ENCODE measurements around the gene ADORA2A. TPM values are rescaled to one million over a fixed set of nuclear protein-coding genes. Genes with fewer than 3 reads are reported as not detected.

Gene ADORA2A
- total and polyA plus RNA-seq, 2 donors (not counting 1 experiment from before 2014, with no cell fraction given): 0.78 to 1.5 TPM

- no peaks in the 10 kb centered on the region for H3K9me3 ChIP-seq (ENCODE audit: control insufficient read depth, insufficient read depth, low read depth, low read length)
- no peaks in the 10 kb centered on the region for H3K79me2 ChIP-seq (ENCODE audit: control insufficient read depth, insufficient read depth, low read length)
- DNase-seq (ENCODE audit: low read depth in 2 of 2): no peak
- no peak overlapping the region for H2AFZ ChIP-seq (ENCODE audit: low read length)
- peaks cover 12% of the 10 kb centered on the region for H3K27me3 ChIP-seq (ENCODE audit: control insufficient read depth, insufficient read depth, low read length)
- H3K36me3 ChIP-seq (ENCODE audit: control insufficient read depth, insufficient read depth, low read length): peaks cover 2% of the 10 kb centered on the region
- TF ChIP-seq CTCF (conservative IDR thresholded peaks at IDR 0.05 in 1 of 2, IDR thresholded peaks at IDR 0.05 in 1 of 2; ENCODE audit: low read depth in 1 of 2, low read length in 2 of 2) (no peak), EZH2 (IDR thresholded peaks at IDR 0.05; ENCODE audit: low read length, missing control alignments) (no peak)
- peaks cover 2% of the 10 kb centered on the region for H3K4me1 ChIP-seq (ENCODE audit: control insufficient read depth, extremely low read depth, insufficient read depth, low read length)
- H3K4me2 ChIP-seq (ENCODE audit: extremely low read depth, insufficient read depth, low read length): no peak overlapping the region
- no peak overlapping the region for H3K4me3 ChIP-seq (replicated peaks in 1 of 4; ENCODE audit: control extremely low read depth in 1 of 4, insufficient read depth in 1 of 4, low read depth in 3 of 4, low read length in 4 of 4)
- H3K9ac ChIP-seq (ENCODE audit: insufficient read depth, low read length): no peak overlapping the region
- no peaks in the 10 kb centered on the region for H4K20me1 ChIP-seq (ENCODE audit: control insufficient read depth, extremely low read depth, insufficient read depth, low read length)
- H3K27ac ChIP-seq (ENCODE audit: insufficient read depth, low read length): no peak overlapping the region
These were observed 6.4 kb upstream of the ADORA2A start for GRCh38 chr22:24420977-24421343.

GRCh38 chr22:24421428-24421931 lies 5.9 kb upstream of the ADORA2A start:
- H3K79me2 ChIP-seq (ENCODE audit: control insufficient read depth, insufficient read depth, low read length): no peaks in the 10 kb centered on the region
- TF ChIP-seq CTCF (conservative IDR thresholded peaks at IDR 0.05 in 1 of 2, IDR thresholded peaks at IDR 0.05 in 1 of 2; ENCODE audit: low read depth in 1 of 2, low read length in 2 of 2): no peak
- TF ChIP-seq EZH2 (IDR thresholded peaks at IDR 0.05; ENCODE audit: low read length, missing control alignments): no peak
- no peak overlapping the region for H2AFZ ChIP-seq (ENCODE audit: low read length)
- H3K27ac ChIP-seq (ENCODE audit: insufficient read depth, low read length): no peak overlapping the region
- H3K27me3 ChIP-seq (ENCODE audit: control insufficient read depth, insufficient read depth, low read length): peaks cover 17% of the 10 kb centered on the region
- peaks cover 2% of the 10 kb centered on the region for H4K20me1 ChIP-seq (ENCODE audit: control insufficient read depth, extremely low read depth, insufficient read depth, low read length)
- H3K36me3 ChIP-seq (ENCODE audit: control insufficient read depth, insufficient read depth, low read length): peaks cover 2% of the 10 kb centered on the region
- DNase-seq (ENCODE audit: low read depth in 2 of 2): no peak
- no peaks in the 10 kb centered on the region for H3K9me3 ChIP-seq (ENCODE audit: control insufficient read depth, insufficient read depth, low read depth, low read length)
- no peak overlapping the region for H3K4me2 ChIP-seq (ENCODE audit: extremely low read depth, insufficient read depth, low read length)
- H3K9ac ChIP-seq (ENCODE audit: insufficient read depth, low read length): no peak overlapping the region
- no peaks in the 10 kb centered on the region for H3K4me1 ChIP-seq (ENCODE audit: control insufficient read depth, extremely low read depth, insufficient read depth, low read length)
- no peak overlapping the region for H3K4me3 ChIP-seq (replicated peaks in 1 of 4; ENCODE audit: control extremely low read depth in 1 of 4, insufficient read depth in 1 of 4, low read depth in 3 of 4, low read length in 4 of 4)

GRCh38 chr22:24422102-24422665 lies 5.2 kb upstream of the ADORA2A start:
- Histone ChIP-seq H3K9me3 (ENCODE audit: control insufficient read depth, insufficient read depth, low read depth, low read length) (no peaks in the 10 kb centered on the region), H3K4me3 (replicated peaks in 1 of 4; ENCODE audit: control extremely low read depth in 1 of 4, insufficient read depth in 1 of 4, low read depth in 3 of 4, low read length in 4 of 4) (no peak overlapping the region), H2AFZ (ENCODE audit: low read length) (no peak overlapping the region), H3K27ac (ENCODE audit: insufficient read depth, low read length) (no peak overlapping the region), H3K79me2 (ENCODE audit: control insufficient read depth, insufficient read depth, low read length) (no peaks in the 10 kb centered on the region), H3K4me2 (ENCODE audit: extremely low read depth, insufficient read depth, low read length) (no peak overlapping the region), H3K4me1 (ENCODE audit: control insufficient read depth, extremely low read depth, insufficient read depth, low read length) (no peaks in the 10 kb centered on the region), H3K9ac (ENCODE audit: insufficient read depth, low read length) (no peak overlapping the region), H4K20me1 (ENCODE audit: control insufficient read depth, extremely low read depth, insufficient read depth, low read length) (peaks cover 2% of the 10 kb centered on the region), H3K27me3 (ENCODE audit: control insufficient read depth, insufficient read depth, low read length) (peaks cover 18% of the 10 kb centered on the region), H3K36me3 (ENCODE audit: control insufficient read depth, insufficient read depth, low read length) (no peaks in the 10 kb centered on the region)
- TF ChIP-seq CTCF (conservative IDR thresholded peaks at IDR 0.05 in 1 of 2, IDR thresholded peaks at IDR 0.05 in 1 of 2; ENCODE audit: low read depth in 1 of 2, low read length in 2 of 2) (no peak), EZH2 (IDR thresholded peaks at IDR 0.05; ENCODE audit: low read length, missing control alignments) (no peak)
- DNase-seq (ENCODE audit: low read depth in 2 of 2): no peak

Measured in fibroblast of lung (primary cell).